MM.1S (cell line): ENCODE data around the gene MMS19.

Source experiments
- DNase-seq: peaks from one replicate; pipeline ENCODE4 v3.0.0-alpha.2; 2015
- H2AFZ ChIP-seq: fragments of 300-600 bp; sonication (generic); 2 replicates; pipeline ENCODE4 v1.6.0; 2016; ENCODE audit warnings: antibody characterized with exemption, low read length
- H3F3A ChIP-seq: fragments of 300-600 bp; sonication (generic); 2 replicates; pipeline ENCODE4 v1.6.1; 2016; ENCODE audit warnings: mild to moderate bottlenecking, antibody characterized with exemption, low read length, moderate library complexity, mixed read lengths; ENCODE audit not compliant: insufficient read depth
- H3K27ac ChIP-seq: fragments of 300-600 bp; sonication (generic); 2 replicates; pipeline ENCODE4 v1.5.1; 2016; ENCODE audit warnings: mild to moderate bottlenecking, low read length
- H3K27me3 ChIP-seq: fragments of 300-600 bp; sonication (generic); replicated peaks from 2 replicates; pipeline ENCODE4 v1.6.0; 2016; ENCODE audit warnings: low read length; ENCODE audit not compliant: insufficient read depth
- H3K36me3 ChIP-seq: fragments of 300-600 bp; sonication (generic); replicated peaks from 2 replicates; pipeline ENCODE4 v1.6.1; 2016; ENCODE audit warnings: mild to moderate bottlenecking, low read length, mixed read lengths; ENCODE audit not compliant: insufficient read depth
- H3K4me1 ChIP-seq: fragments of 300-600 bp; sonication (generic); 2 replicates; pipeline ENCODE4 v1.6.1; 2016; ENCODE audit warnings: low read length, mixed read lengths
- H3K4me2 ChIP-seq: fragments of 300-600 bp; sonication (generic); 2 replicates; pipeline ENCODE4 v1.6.0; 2016; ENCODE audit warnings: low read depth, low read length
- H3K4me3 ChIP-seq: fragments of 300-600 bp; sonication (generic); 2 replicates; pipeline ENCODE4 v1.5.1; 2016; ENCODE audit warnings: low read length, mixed read lengths
- H3K79me2 ChIP-seq: fragments of 300-600 bp; sonication (generic); 2 replicates; pipeline ENCODE4 v1.6.1; 2016; ENCODE audit warnings: mixed run types, low read length, mixed read lengths
- H3K9ac ChIP-seq: fragments of 300-600 bp; sonication (generic); 2 replicates; pipeline ENCODE4 v1.6.1; 2016; ENCODE audit warnings: low read length, mixed read lengths
- H3K9me2 ChIP-seq: fragments of 300-600 bp; sonication (generic); replicated peaks from 2 replicates; pipeline ENCODE4 v1.6.1; 2016; ENCODE audit warnings: mild to moderate bottlenecking, low read length, mixed read lengths; ENCODE audit not compliant: insufficient read depth
- H3K9me3 ChIP-seq: fragments of 300-600 bp; sonication (generic); replicated peaks from 2 replicates; pipeline ENCODE4 v1.6.1; 2016; ENCODE audit warnings: mild to moderate bottlenecking, low read length, mixed read lengths; ENCODE audit not compliant: insufficient read depth
- H4K20me1 ChIP-seq: fragments of 300-600 bp; sonication (generic); 2 replicates; pipeline ENCODE4 v1.6.1; 2016; ENCODE audit warnings: mild to moderate bottlenecking, low read length, moderate library complexity, mixed read lengths; ENCODE audit not compliant: insufficient read depth
- CTCF ChIP-seq: fragments of 300-600 bp; sonication (generic); IDR thresholded peaks from 2 replicates; pipeline ENCODE4 v1.5.1; 2016; ENCODE audit warnings: antibody characterized with exemption, low read length, mixed read lengths
- EZH2 ChIP-seq: fragments of 300-600 bp; sonication (generic); optimal IDR thresholded peaks from 2 replicates; pipeline ENCODE3; 2017; ENCODE audit warnings: low read depth, mild to moderate bottlenecking, antibody characterized with exemption, low read length, mixed read lengths
- EZH2phosphoT487 ChIP-seq: fragments of 300-600 bp; sonication (generic); IDR thresholded peaks from 2 replicates; pipeline ENCODE4 v1.6.1; 2018; ENCODE audit warnings: antibody characterized with exemption, low read length

The MMS19 gene

GRCh38 chr10:97466755-97467154, 31.5 kb downstream of the MMS19 start:
- Histone ChIP-seq H3K9me2 (no peaks in the 10 kb centered on the region), H3K79me2 (0 out of 2 replicates have a peak, but pooled peaks cover 7% of the 10 kb centered on the region), H3K36me3 (0 out of 2 replicates have a peak, but pooled peaks cover 17% of the 10 kb centered on the region), H4K20me1 (no peaks in the 10 kb centered on the region; the same call in 1 of the 2 replicates), H3K9ac (no peak overlapping the region), H3K4me3 (no peak overlapping the region), H3K4me1 (peaks cover 38% of the 10 kb centered on the region), H3K27ac (no peak overlapping the region), H3K9me3 (no peaks in the 10 kb centered on the region), H3F3A (peaks cover 41% of the 10 kb centered on the region), H3K4me2 (no peak overlapping the region), H3K27me3 (no peaks in the 10 kb centered on the region), H2AFZ (no peak overlapping the region)
- DNase-seq: no peak
- TF ChIP-seq EZH2 (no peak), CTCF (no peak), EZH2phosphoT487 (no peak)

- TF ChIP-seq EZH2phosphoT487: no peak
- no peak for TF ChIP-seq EZH2
- no peak for TF ChIP-seq CTCF
- H3K27me3 ChIP-seq: no peaks in the 10 kb centered on the region
- H3F3A ChIP-seq: peaks cover 41% of the 10 kb centered on the region
These were observed 32.2 kb downstream of the MMS19 start for GRCh38 chr10:97465982-97466381.

GRCh38 chr10:97464226-97464625, 34.0 kb downstream of the MMS19 start:
- Histone ChIP-seq H3K9me3 (no peaks in the 10 kb centered on the region), H3K9me2 (no peaks in the 10 kb centered on the region), H3K79me2 (0 out of 2 replicates have a peak, but pooled peaks cover 7% of the 10 kb centered on the region), H3K4me2 (no peak overlapping the region), H3K27ac (peak overlapping the region; percentile 41; the same call in 1 of the 2 replicates), H3F3A (peaks cover 32% of the 10 kb centered on the region), H3K27me3 (no peaks in the 10 kb centered on the region), H3K36me3 (peaks cover 30% of the 10 kb centered on the region; the same call in 1 of the 2 replicates), H3K9ac (no peak overlapping the region), H4K20me1 (no peaks in the 10 kb centered on the region; the same call in 1 of the 2 replicates), H2AFZ (no peak overlapping the region), H3K4me1 (peaks cover 27% of the 10 kb centered on the region), H3K4me3 (no peak overlapping the region)
- TF ChIP-seq CTCF: no peak
- TF ChIP-seq EZH2: no peak
- TF ChIP-seq EZH2phosphoT487: no peak
- no peak for DNase-seq

More at GRCh38 chr10:97465982-97466381, 32.2 kb downstream of the MMS19 start:
- Histone ChIP-seq H3K9ac (no peak overlapping the region), H4K20me1 (no peaks in the 10 kb centered on the region; the same call in 1 of the 2 replicates), H3K9me2 (no peaks in the 10 kb centered on the region), H3K36me3 (0 out of 2 replicates have a peak, but pooled peaks cover 19% of the 10 kb centered on the region), H3K4me3 (no peak overlapping the region), H3K27ac (no peak overlapping the region), H3K4me1 (peaks cover 38% of the 10 kb centered on the region), H3K9me3 (no peaks in the 10 kb centered on the region), H3K79me2 (0 out of 2 replicates have a peak, but pooled peaks cover 7% of the 10 kb centered on the region), H3K4me2 (no peak overlapping the region), H2AFZ (no peak overlapping the region)
- DNase-seq: no peak
